Measurements from ENCODE around the gene PYGM.

The PYGM gene

DNA sequence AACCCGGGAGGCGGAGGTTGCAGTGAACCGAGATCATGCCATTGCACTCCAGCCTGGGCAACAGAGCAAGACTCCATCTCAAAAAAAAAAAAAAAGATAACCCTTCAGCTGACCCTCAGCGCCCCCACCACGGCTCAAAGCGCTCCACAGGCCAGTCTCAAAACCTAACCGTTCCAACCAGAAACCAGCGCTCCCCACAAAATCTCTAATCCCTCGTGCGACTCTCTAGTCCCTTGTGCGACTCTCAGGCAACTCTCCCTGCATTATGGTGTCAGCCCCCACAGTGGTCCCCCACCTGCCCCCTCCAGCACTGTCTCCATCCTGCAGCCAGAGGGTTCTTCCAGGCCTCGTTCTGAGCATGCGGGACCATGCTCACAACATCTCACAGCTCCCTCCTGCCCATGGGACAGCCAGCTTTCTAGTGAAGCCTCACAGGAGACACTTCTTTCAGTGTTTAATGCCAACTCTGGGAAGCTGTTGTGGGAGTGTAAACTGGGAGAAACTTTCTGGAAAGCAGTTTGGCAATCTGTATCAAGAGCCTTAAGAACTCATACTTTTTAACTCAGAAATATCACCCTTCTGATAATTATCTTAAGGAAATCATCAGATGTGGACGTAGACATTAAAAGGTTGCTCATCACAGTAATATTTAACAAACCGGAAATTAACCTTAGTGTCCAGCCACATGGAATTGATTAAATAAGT lies 11.7 kb downstream of the PYGM start:
- Mint-ChIP-seq H3K27ac (peak overlapping the region; percentile 79), H3K36me3 (peaks cover 11% of the 10 kb centered on the region), H3K9me3 (no peaks in the 10 kb centered on the region), H3K4me3 (peak overlapping the region; percentile 53), H3K27me3 (no peaks in the 10 kb centered on the region), H3K4me1 (peaks cover 31% of the 10 kb centered on the region)
- ATAC-seq (ENCODE audit: low read depth) (no peak), DNase-seq (ENCODE audit: low spot score in 2 of 2) (no peak)

DNA sequence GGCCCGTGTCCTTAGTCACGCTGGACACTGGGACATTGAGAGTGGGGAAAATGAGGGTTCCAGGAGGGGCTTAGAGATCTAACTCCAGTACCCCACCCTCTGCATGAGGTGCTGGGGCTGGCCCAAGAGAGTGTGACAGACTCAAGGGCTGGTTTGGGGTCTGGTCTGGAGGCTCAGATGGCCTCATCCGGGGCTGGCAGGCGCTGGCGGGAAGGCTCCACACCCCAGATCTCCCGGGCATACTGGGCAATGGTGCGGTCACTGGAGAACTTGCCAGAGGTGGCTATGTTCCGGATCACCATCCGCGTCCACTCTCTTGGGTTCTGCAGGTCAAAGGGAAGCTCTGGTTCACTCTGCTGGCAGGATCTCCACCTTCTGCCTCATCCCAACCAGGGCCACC lies 13.3 kb downstream of the PYGM start:
- Mint-ChIP-seq H3K4me1 (peaks cover 29% of the 10 kb centered on the region), H3K27ac (peak overlapping the region; percentile 97), H3K4me3 (peak overlapping the region; percentile 90), H3K36me3 (peaks cover 5% of the 10 kb centered on the region), H3K9me3 (no peaks in the 10 kb centered on the region), H3K27me3 (no peaks in the 10 kb centered on the region)
- no peak for ATAC-seq (ENCODE audit: low read depth)
- DNase-seq (ENCODE audit: low spot score in 2 of 2): no peak

DNA sequence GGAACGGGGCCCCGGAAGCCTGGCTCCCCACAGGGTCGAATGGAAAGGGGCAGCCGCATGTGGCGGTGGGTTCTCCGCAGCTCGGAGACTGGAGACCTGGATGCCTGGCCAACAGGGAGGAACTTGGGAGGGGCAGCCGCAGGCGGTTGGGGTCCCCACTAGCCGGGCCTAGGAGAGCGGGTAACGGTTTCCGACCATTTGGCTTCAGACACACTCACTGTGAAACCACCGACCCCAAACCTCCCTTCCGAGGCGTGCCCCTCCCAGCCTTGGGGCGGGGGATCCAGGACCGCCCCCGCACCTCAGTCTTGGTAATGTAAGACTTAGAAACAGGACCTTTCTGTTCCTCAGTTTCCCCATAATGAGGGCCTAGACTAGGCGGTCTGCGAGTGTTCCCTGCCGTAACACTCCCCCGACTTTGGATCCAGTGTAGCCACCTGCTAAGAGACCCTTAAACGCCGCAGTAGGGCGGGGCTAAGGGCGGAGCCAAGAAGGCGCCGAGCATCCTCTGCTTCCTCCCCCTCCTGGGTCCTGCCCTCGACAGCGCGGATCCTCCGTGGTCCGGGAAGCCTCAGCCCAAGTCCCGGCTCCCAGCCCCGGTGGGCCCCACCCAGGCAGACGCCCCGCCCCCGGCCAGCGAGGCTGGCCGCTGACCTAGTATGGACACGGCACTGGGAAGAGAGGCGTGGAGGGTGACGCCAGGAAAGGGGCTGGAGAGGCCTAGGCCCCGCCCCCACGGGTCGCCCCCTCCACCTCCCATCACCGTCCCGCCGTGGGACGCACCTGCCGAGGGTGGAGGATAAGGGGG lies 14.0 kb downstream of the PYGM start:
- ATAC-seq (ENCODE audit: low read depth): peak; percentile 42
- Mint-ChIP-seq H3K36me3 (peaks cover 6% of the 10 kb centered on the region), H3K27me3 (no peaks in the 10 kb centered on the region), H3K9me3 (no peaks in the 10 kb centered on the region), H3K4me3 (peak overlapping the region; percentile 90), H3K27ac (peak overlapping the region; percentile 97), H3K4me1 (peaks cover 31% of the 10 kb centered on the region)
- peak; percentile 78 to 87 for DNase-seq (ENCODE audit: low spot score in 2 of 2)

DNA sequence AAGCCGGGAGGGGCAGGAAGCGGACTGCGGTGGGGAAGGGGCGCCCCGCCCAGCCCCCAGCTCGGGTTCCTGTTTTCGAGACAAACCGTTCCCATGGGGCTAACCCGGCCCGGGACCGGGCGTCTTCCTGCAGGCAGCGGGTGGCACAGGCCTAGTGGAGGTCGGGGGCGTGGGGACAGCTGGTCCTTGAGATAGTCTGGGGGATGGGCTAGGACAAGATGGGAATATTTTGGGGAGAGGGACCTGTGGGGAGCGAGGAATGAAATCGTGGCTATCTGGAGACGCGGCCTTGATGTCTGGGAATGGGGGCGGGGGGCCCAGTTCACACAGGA lies 14.6 kb downstream of the PYGM start:
- H3K4me1 Mint-ChIP-seq: peaks cover 32% of the 10 kb centered on the region

DNA sequence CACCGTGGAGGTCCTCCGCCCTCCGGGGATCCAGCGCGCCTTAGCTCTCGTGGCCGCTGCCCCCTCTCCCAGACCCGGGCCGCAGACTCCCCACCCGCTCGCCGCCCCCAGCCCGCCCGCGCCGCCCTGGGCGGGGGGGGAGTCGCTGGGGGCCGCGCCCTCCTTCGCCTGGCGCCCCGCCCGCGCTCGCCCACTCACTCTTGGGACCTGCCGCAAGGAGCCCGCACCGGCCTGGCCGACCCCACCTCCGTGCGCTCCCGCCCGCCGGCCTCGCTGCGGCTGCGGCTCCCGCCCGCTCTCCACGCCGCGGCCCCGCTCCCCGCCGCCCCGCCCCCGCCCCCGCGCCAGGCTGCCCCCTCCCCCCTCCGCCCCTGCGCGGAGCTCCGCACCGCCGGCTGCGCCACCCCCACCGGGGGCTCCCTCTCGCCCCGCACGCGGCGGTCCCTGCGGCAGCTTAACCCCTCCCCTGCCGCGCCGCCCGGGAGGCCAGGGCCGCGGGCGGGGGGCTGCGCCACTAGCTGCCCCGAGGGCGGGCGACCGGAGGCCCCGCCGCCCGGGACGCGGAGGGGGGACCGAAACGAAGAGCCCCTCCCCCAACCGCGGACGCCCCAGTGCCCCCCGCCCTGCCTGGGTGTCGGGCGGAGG lies 15.1 kb downstream of the PYGM start:
- Mint-ChIP-seq H3K27me3 (no peaks in the 10 kb centered on the region), H3K27ac (peak overlapping the region; percentile 97), H3K36me3 (peaks cover 10% of the 10 kb centered on the region), H3K9me3 (no peaks in the 10 kb centered on the region), H3K4me3 (peak overlapping the region; percentile 94), H3K4me1 (peaks cover 34% of the 10 kb centered on the region)
- ATAC-seq (ENCODE audit: low read depth): peak; percentile 5
- DNase-seq (ENCODE audit: low spot score in 2 of 2): no peak

More for the DNA sequence above, 14.6 kb downstream of the PYGM start:
- Mint-ChIP-seq H3K4me3 (peak overlapping the region; percentile 90), H3K36me3 (peaks cover 7% of the 10 kb centered on the region), H3K27ac (peak overlapping the region; percentile 97), H3K9me3 (no peaks in the 10 kb centered on the region), H3K27me3 (no peaks in the 10 kb centered on the region)
- peak in 1 of 2 donors; percentile 92 for DNase-seq (ENCODE audit: low spot score in 2 of 2)
- ATAC-seq (ENCODE audit: low read depth): peak; percentile 50

DNA sequence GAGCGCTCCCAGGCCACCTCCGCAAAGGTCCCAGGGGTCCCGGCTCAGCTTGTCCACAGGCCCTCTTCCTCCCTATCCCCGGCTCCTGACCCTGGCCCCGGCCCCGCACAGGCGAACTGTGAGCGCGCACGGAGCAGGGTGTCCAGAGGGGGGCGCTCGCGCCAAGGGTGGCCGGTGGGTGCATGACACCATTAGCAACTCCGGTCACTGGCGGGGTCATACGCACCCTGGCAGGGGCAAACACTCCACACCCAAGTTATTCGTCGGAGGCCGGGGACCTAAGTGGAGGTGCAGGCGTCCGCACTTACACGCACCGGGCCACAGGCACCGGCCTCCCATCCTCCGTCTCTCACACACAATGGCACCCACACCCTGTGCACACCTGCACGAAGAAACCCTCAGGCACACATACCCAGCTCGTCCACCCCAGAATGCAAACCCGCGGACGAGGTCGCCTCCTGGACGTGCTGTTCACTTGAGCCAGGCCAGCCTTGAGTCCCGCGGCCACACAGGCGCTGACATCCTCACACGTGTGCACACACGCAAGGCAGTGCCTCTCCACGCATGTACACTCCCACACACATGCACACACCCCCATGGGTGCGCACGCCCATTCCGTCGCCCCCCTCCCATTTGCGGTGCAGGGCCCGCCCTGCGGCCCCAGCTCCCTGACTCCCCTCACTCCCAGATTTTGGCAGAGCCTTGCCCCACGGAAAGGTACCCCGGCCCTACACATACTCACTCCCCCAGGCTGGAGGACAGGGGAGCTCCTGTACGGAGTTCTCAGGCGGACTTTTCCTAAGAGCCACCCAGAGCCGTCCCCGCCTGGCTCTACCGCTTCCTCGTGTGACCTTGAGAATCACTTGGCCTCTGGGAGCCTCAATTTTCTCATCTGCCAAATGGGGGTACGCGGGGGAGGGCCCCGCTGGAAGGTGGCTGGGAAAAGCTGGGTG lies 15.9 kb downstream of the PYGM start, which contains the start of gene RASGRP2:
RASGRP2 (minus strand) TSS at position 552 of the 953 bp plus-strand sequence. CDS start 1,276 bp downstream, outside the sequence.
- DNase-seq (ENCODE audit: low spot score in 2 of 2): peak; percentile 93 to 97

DNA sequence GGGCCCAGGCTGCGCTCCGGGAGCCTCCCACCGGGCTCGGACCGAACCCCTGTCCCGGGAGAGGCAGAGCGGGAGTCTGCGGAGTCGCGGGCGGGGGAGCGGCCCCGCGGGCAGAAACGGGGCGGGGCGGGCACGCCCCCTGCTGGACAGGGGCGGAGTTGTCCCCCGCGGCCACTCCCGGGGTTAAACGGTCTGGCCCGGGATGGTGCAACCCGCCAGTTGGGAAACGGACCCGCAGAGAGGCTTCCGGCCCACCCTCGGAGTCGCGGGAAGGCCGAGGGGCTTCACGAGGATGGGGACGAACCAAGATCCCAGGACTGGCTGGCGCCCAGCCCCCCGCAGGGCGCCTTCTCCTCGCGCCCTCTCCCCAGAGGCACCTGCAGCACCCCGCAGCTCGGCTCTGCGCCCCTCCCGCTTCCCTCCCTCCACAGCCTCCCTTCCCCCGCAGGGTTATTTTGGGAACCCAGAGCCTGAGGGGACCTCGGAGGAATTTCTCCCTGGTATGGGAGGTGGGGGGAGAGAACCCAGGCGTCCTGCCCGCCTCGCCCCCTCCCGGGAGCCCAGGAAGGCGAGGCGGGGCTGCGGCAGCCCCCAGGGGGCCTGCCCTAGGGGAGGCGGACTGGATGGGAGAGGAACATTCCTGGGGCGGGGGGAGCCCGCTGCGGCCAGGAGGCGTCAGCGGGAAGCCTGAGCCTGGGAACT lies 16.7 kb downstream of the PYGM start:
- ATAC-seq (ENCODE audit: low read depth): peak; percentile 10
- H3K9me3 Mint-ChIP-seq: no peaks in the 10 kb centered on the region
- H3K27ac Mint-ChIP-seq: peak overlapping the region; percentile 96
- peak; percentile 83 to 95 for DNase-seq (ENCODE audit: low spot score in 2 of 2)
- peaks cover 35% of the 10 kb centered on the region for H3K4me1 Mint-ChIP-seq
- H3K4me3 Mint-ChIP-seq: peak overlapping the region; percentile 94
- H3K36me3 Mint-ChIP-seq: peaks cover 14% of the 10 kb centered on the region
- H3K27me3 Mint-ChIP-seq: no peaks in the 10 kb centered on the region

More for the DNA sequence above, 15.9 kb downstream of the PYGM start, which contains the start of gene RASGRP2:
- Mint-ChIP-seq H3K36me3 (peaks cover 14% of the 10 kb centered on the region), H3K4me3 (peak within 1 kb of the TSS; percentile 94), H3K4me1 (peaks cover 38% of the 10 kb centered on the region), H3K9me3 (no peaks in the 10 kb centered on the region), H3K27ac (peak within 1 kb of the TSS; percentile 97), H3K27me3 (no peaks in the 10 kb centered on the region)
- ATAC-seq (ENCODE audit: low read depth): peak; percentile 50

DNA sequence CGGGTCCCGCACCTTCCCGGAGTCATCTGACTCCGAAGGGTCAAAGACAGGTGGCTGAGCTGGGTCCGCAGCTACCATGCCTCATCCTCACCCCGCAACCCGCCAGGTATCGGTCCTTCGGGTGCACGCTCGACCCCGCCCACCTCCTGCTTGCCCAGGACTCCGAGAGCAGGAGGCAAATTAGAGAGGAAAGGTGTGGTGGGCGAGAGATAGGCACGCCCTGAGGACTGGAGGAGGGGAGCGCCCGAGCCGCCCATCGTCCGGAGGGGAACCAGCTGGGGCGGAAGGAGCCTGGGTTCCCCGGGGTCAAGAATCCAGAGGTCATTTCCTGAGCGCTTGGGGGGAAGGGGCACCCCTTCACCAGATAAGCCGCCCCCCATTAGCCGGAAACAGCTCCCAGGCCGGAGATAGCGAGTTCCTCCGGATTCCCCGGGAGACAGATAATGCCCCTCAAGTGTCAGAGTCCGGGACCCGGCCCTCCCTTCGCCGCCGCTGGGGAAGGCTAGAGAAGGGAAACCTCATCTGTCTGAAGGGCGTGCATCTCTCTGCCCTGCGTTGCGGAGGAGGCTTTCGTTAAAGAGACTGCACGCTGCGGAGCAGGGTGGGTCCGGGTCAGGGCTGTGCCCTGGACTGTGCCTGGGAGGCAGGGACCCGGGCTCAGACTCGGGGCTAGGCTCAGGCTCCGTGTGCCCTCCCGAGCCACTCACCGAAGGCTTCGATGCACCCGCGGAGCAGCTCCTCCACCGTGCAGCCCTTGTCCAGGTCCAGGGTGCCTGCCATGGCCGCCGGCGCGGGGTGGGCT lies 17.5 kb downstream of the PYGM start:
- peaks cover 33% of the 10 kb centered on the region for H3K4me1 Mint-ChIP-seq
- H3K9me3 Mint-ChIP-seq: no peaks in the 10 kb centered on the region
- peak overlapping the region; percentile 94 for H3K4me3 Mint-ChIP-seq
- peak overlapping the region; percentile 77 for H3K27ac Mint-ChIP-seq
- H3K27me3 Mint-ChIP-seq: no peaks in the 10 kb centered on the region
- peaks cover 14% of the 10 kb centered on the region for H3K36me3 Mint-ChIP-seq
- no peak for DNase-seq (ENCODE audit: low spot score in 2 of 2)
- ATAC-seq (ENCODE audit: low read depth): no peak

DNA sequence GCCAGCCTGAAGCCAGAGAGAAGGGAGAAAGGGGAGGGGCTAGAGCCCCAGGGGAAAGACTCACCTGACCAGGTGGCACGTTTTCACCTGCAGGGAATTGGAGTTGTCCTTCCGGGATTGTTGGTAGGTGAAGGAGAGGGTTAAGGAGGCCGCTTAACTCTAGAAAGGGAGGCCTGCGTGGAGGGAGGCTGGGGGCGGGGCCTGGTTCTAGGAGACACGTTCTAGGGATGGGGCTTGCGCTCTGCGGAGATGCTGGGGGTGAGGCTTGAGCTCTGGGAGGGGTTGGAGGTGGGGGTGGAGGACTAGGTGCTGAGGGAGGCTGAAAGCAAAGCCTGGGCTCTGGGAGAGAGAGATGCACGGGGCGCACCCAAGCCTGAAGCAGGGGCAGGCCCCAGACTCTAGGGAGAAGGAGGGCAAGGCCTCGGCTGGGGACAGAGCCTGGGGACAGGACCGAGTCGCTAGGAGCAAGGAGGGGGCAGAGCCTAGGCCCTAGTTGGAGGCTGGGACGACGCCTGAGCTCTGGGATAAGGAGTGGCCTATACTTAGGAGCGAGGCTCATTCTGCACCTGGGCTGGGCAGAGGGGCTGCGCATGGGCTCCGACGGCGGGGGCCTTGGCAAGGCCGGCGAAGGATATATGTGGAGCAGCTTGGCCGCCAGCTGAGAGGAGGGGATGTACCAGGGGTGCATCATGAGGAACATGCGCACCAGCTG lies 18.2 kb downstream of the PYGM start:
- Mint-ChIP-seq H3K27ac (peak overlapping the region; percentile 77), H3K27me3 (no peaks in the 10 kb centered on the region), H3K9me3 (no peaks in the 10 kb centered on the region), H3K36me3 (peaks cover 18% of the 10 kb centered on the region), H3K4me1 (peaks cover 33% of the 10 kb centered on the region), H3K4me3 (peak overlapping the region; percentile 94)
- DNase-seq (ENCODE audit: low spot score in 2 of 2) (no peak), ATAC-seq (ENCODE audit: low read depth) (no peak)

DNA sequence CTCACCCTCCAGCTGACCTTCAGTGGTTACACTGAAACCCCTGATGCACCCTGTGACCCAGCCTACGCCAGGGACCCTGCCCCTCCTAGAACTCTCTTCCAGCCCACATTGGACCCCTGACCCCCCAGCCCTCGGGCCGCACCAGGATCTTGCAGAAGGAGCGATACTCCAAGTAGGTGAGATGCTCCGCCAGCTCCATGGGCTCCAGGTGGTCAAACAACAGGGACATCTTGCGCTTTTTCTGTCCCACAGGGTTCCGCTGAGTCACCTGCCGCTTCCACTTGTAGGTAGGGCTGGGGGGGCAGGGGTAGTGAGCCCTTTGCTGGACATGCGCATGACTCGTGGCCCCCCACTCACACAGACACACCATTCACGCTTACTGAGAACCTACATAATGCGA lies 19.9 kb downstream of the PYGM start:
- DNase-seq (ENCODE audit: low spot score in 2 of 2): no peak
- ATAC-seq (ENCODE audit: low read depth): no peak
- Mint-ChIP-seq H3K27ac (no peak overlapping the region), H3K27me3 (no peaks in the 10 kb centered on the region), H3K9me3 (no peaks in the 10 kb centered on the region), H3K4me3 (no peak overlapping the region), H3K4me1 (peaks cover 32% of the 10 kb centered on the region), H3K36me3 (peaks cover 28% of the 10 kb centered on the region)

DNA sequence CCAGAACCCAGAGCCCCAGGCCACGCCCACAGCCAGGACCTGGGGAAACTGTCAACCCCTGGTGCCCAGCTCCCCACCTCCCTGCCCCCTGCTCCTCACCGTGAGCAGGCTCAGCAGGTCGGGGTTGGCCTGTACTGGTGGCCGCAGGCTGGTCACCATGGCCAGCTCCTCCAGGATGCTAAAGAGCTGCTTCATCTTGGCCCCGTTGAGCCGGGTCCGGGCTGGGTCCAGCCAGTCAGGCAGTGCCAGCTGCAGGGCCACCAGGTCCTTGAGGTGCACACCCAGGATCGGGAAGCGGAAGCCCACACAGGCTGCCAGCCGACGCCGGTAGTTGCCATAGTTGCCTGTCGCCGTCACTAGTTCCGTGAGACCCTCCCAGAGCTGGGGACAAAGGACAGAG lies 23.1 kb downstream of the PYGM start:
- no peak overlapping the region for H3K4me3 Mint-ChIP-seq
- no peaks in the 10 kb centered on the region for H3K9me3 Mint-ChIP-seq
- peaks cover 37% of the 10 kb centered on the region for H3K36me3 Mint-ChIP-seq
- H3K27me3 Mint-ChIP-seq: no peaks in the 10 kb centered on the region
- H3K4me1 Mint-ChIP-seq: peaks cover 29% of the 10 kb centered on the region
- DNase-seq (ENCODE audit: low spot score in 2 of 2): no peak
- no peak for ATAC-seq (ENCODE audit: low read depth)
- H3K27ac Mint-ChIP-seq: no peak overlapping the region
